ENCODE measurements around the gene LSR.
A peak's percentile ranks its signal among the peaks of the same experiment; 100 is the strongest.

Gene LSR, protein sequence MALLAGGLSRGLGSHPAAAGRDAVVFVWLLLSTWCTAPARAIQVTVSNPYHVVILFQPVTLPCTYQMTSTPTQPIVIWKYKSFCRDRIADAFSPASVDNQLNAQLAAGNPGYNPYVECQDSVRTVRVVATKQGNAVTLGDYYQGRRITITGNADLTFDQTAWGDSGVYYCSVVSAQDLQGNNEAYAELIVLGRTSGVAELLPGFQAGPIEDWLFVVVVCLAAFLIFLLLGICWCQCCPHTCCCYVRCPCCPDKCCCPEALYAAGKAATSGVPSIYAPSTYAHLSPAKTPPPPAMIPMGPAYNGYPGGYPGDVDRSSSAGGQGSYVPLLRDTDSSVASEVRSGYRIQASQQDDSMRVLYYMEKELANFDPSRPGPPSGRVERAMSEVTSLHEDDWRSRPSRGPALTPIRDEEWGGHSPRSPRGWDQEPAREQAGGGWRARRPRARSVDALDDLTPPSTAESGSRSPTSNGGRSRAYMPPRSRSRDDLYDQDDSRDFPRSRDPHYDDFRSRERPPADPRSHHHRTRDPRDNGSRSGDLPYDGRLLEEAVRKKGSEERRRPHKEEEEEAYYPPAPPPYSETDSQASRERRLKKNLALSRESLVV

DNA sequence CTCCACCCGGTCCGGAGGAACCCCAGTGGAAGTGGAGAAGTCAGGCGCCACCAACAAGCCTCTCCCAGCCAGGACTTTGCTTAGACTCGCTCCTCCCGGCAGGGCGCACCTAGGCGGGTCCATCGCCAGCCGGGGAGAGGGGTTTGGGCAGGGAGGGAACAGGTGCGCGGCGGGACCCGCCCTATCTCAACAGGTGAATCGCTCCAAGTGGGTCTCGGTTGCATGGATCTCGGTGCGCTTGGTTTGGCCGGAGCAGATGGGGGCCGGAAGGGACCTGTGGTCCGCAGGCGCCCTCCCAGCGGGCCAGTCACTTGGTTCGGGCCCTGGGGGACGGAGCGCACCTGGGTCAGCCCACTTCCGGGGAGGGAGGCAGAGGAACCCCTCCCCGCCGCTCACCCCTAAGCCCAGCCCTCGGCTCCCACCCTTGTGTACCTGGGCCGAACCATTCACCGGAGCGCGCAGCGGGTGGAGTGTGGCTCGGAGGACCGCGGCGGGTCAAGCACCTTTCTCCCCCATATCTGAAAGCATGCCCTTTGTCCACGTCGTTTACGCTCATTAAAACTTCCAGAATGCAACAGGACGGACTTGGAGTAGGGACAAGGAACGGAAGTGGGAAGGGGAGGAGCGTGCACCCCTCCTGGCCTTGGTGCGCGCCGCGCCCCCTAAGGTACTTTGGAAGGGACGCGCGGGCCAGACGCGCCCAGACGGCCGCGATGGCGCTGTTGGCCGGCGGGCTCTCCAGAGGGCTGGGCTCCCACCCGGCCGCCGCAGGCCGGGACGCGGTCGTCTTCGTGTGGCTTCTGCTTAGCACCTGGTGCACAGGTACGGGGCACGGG, at the start of gene LSR:
LSR (plus strand) TSS at position 693 of the 836 bp plus-strand sequence; CDS start at position 714, 21 bp downstream.
- no peak for DNase-seq (ENCODE audit: low spot score)

DNA sequence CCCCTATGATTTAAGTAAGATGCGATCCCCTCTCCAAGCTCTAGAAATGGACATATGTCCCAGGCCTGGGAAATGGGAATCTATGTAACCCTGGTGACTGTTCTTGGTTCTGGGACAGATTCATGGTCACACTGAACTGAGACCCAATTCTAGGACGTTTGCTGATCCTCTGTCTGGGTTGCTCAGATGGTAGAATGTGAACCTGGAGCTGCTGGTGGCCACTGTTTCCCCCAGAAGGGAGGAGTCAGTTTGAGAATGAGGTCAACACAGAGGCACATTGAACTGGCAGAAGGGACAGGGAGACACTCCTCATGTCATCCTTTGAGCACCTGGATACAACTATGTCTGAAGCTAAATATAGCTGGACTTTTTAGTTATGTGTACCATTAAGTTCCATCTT, 49.3 kb upstream of the LSR start:
- DNase-seq (ENCODE audit: low spot score) = no peak

DNA sequence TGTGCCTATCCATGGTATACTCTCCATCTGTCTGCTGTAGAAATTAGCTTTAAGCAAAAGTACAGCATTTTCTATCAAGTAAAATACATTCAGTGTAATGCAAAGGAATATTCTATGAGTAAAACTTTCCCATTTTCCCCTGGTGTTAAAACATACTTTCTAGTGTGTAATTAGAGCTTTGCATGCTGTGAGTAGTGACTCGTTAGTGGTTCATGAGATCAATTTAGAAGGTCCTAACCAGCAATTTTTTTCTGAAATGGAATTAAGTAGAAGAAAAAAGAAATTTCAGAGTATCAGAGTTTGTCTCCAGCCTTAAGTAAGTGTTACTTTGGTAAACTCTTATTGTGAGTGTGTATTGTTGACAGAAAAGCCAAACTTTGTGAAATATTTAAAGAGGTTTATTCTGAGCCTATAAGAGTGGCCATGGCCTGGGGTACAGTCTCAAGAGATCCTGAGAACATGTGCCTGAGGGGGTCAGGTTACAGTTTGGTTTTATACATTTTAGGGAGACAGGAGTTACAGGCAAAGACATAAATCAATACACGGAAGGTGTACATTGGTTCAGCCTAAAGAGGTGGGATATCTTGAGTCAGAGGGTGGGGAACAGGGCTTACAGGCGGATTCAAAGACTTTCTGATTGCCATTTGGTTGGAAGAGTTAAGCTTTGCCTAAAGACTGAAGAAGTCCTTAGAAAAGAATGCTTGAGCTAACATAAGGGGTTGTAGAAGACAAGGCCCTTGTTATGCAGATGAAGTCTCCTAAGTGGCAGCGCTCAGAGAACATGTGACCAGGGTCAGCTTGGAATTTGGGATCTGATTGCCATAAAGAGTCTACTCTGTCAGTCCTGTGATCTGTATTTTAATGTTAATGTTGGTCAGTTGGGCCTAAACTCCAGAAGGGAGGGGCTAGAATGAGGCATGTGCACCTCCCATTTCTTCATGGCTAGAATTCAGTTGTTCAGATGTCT, 45.8 kb upstream of the LSR start:
- no peak for DNase-seq (ENCODE audit: low spot score)

DNA sequence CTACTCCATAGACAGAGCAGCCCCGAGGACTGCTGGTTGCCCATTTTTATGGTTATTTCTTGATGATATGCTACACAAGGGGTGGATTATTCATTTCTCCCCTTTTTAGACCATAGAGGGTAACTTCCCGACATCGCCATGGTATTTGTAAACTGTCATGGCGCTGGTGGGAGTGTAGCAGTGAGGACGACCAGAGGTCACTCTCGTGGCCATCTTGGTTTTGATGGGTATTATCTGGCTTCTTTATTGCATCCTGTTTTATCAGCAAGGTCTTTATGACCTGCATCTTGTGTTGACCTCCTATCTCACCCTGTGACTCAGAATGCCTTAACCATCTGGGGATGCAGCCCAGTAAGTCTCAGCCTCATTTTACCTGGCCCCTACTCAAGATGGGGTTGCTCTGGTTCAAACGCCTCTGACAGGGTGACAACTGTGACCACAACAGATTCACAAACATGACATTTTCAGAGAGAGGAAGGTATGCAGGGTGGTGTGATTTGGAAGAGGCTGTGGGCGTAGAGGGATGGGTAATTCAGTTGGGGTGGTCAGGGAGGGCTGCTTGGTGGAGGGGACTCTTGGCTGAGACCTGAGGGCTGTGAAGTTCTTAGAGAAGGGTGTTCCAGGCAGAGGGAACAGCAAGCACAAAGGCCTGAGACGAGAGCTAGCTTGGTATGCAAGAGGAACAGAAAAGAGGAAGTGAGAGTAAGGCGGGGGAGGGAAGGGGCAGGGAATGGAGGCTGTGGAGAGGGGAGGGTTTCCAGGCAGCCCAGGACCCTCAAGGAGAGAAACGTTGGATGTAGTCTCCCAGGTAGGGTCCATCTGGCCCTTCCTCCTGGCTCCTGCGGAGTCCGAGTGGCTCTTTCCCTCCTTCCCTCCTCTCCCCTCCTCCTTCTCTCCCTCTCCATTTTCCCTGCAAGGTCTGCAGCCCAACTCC, 43.7 kb upstream of the LSR start:
- DNase-seq (ENCODE audit: low spot score) = no peak

DNA sequence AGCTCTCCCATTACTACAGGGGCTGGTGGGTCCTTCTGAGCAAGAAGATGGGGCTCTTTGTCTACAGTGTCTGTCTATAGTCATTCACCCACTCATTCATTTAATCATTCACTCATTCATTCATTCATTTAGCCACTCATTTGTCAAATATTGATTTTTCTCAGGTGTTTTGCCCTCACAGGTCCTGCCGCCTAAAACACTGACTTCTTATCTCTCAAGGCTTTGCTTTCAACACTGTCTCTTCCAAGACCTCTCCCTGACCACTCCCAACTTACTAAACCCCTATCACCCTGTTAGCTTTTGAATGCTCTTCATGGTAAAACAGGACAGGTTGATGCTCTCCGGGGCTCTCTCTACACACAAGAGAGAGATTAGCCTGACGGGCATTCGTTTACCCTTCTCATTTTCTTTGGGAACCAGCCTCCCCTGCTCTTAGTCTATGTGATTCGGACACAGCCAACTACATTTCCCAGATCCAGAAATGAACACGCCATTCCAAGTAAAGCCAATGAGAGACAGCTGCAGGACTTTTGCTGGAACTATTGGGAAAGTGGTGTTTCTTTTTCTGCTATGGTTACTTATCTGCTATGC, 43.0 kb upstream of the LSR start:
- DNase-seq (ENCODE audit: low spot score) = no peak

DNA sequence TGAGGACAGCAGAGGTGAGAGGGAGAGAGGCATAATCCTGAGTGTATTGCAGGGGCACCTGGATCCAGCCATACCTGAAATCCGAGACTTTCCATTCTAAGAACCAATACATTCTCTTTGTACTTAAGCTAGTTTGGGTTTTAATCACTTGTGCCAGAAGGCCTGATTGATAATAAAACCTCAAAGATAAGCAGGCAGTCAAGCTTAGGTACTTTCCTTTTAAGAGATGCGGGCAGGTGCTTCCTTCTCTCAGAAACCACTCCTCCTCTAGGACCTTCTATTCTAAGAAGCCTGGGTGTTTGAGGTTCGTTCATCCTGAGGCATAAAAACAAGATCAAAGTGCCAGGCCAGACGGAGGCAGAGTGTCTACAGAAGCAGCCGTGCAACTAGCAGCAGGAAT, 42.4 kb upstream of the LSR start:
- no peak for DNase-seq (ENCODE audit: low spot score)

DNA sequence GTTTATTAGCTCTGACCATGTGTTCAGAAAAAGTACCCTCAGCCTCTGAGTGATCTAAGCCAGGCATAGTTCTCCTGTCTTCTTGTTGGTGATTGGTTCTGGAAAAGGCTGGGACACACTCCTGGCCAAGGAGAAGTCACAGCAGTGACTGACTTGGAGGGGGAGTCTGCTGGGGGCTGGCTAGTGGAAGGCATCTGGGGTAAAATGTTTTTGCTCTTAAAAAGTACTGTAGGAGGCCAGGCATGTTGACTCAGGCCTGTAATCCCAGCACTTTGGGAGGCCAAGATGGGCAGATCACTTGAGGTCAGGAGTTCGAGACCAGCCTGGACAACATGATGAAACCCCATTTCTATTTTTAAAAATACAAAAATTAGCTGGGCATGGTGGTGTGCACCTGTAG, 41.9 kb upstream of the LSR start:
- DNase-seq (ENCODE audit: low spot score) = no peak

DNA sequence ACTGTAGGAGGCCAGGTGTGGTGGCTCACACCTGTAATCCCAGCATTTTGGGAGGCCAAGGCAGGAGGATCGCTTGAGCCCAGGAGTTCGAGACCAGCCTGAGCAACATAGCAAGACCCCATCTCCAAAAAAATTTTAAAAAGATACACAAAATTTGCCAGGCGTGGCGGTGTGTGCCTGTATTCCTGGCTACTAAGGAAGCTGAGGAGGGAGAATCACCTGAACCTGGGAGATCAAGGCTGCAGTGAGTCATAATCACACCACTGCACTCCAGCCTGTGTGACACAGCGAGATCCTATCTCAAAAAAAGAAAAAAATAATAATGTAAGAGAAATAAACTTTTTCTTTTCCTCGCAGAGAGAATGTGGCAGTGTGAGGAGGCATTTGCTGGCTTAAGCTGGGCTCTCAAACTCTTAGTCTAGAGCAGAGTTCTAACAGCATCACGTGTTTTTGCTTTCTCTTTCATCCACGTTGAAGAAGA, 41.4 kb upstream of the LSR start:
- no peak for DNase-seq (ENCODE audit: low spot score)

DNA sequence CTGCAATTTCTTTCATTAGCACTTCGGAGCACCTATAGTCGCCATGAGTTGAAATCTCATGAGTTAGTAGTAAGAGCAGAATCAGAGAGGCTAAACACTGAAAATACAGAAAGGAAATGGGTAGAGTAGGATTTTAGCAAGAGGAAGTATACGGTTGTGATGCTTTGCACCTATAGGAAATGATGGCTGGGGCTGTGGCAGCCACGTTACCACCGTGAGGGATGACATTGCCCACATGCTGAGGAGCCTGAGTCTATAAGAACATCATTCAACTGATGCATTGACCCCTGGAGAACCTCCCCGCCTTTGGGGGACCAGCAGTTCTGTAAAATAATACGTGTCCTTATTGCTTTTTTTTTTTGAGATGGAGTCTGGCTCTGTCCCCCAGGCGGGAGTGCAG, 40.7 kb upstream of the LSR start:
- no peak for DNase-seq (ENCODE audit: low spot score)

DNA sequence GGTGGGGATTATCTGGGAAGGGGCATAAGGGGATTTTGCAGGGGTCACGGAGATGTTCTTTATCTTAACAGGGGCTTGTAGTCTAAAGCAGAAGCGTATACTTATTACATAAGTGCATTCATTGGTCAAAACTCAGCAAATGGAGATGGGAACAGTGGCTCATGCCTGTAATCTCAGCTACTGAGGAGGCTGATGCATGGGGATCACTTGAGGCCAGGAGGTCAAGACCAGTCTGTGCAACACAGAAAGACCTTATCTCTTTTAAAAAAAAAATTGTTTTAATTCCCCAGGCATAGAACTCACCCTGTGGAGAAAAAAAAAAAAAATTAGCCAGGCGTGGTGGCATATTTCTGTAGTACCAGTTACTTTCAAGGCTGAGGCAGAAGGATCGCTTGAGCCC, 39.2 kb upstream of the LSR start:
- no peak for DNase-seq (ENCODE audit: low spot score)

DNA sequence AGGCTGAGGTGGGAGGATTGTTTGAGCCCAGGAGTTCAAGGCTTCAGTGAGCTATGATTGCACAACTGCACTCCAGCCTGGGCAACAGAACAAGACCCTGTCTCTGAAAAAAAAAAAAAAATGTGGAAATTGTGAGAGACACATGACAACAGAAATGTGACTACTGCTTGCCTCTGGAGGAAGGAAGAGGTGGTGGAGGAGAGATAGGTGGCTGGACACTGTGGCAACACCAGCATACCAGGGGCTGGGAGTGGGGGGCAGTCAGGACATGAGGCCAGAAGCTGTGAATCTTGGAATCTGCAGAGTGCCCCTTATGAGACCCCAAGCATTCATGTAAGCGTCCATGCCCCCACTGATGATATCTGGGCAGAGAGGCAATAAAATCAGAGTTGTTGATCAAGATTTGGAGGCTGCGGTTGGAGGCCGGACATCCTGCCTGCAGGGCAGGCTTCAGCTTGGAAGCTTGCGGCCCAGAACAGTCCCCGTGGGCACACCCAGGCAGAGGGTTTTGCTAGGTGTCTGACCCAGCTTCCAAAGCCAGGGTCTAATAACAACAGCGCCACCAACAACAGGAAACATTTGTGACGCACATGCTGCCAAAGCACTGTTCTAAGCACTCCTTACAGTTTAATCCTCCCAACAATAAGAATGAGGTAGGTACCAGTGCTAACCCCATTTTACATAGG, 37.1 kb upstream of the LSR start:
- DNase-seq (ENCODE audit: low spot score) = no peak

DNA sequence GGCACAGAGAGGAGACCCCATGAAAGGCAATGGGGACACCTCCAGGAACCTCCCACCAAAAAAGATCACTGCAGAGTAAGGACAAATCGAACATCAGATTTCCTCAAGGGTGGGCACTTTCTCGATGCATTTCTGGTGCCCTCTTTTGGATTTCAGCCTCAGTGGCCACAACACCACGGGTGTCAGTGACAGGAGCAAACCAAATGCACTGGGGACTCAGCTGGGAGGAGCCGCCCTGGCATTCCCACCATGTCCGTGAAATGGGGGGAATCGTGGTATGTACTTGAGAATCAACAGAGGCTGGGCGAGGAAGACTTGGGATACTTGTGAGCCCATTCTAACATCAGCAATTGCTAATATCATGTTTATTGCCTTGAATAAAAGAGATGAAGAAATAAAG, 36.6 kb upstream of the LSR start:
- no peak for DNase-seq (ENCODE audit: low spot score)

DNA sequence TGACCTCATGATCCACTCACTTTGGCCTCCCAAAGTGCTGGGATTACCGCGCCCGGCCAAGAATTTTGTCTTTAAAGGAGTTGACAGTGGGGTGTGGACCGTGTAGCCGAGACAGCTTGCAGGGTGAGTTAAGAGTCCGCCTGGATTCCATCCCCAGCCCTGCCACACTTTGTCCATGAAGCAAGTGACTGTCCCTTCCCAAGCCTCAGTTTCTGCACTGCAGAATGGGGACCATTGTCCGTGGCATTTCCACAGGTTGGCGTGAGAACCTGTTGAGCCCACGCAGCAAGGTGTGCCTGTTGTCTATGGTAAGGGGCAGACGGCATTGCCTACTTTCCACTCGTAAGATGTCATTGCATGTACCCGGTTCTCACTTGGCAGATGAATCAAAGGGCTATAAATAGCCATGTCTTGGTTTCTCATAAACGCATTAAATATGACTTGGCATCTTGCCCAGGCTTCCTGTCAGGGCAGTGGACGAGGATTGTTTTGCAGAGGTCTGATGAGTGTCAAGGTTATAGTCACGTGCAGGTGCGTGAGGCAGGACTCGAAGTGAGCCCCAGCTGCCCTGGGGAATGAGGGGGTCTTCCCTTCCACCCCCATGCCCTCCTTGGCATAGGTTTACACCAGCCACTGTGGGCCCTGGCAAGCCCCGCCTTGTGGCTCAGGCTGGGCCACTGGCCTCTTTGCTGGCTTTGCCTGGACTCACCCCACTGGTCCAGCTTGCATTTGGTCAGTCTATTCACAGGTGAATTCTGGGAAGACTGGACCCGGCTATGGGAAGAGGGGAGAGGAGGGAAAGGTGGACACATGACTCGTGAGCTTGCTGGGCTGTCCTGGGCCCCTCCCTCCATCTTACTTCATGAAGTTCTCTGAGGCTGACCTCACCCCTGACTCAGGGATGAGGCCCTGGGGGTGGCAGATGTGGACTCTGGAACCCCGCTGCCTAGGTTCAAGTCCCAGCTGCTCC, 34.9 kb upstream of the LSR start:
- peak; percentile 59 for DNase-seq (ENCODE audit: low spot score)

DNA sequence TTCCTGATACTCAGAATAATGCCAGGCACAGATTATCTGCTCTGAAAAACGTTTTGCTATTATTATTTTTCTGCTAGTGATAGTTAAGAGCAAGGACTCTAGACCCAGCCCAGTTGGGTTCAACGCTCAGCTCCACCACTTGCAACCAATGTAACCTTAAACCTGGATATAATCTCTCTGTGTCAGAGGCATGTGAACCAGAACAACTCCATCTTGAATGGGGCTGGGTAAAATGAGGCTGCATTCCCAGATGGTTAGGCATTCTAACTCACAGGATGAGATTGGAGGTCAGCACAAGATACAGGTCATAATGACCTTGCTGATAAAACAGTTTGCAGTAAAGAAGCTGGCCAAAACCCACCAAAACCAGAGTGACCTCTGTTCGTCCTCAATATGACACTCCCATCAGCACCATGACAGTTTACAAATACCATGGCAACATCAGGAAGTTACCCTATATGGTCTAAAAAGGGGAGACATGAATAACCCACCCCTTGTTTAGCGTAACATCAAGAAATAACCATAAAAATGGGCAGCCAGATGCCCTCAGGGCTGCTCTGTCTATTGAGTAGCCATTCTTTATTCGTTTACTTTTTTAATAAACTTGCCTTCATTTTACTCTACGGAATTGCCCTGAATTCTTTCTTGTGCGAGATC, 33.9 kb upstream of the LSR start:
- no peak for DNase-seq (ENCODE audit: low spot score)

DNA sequence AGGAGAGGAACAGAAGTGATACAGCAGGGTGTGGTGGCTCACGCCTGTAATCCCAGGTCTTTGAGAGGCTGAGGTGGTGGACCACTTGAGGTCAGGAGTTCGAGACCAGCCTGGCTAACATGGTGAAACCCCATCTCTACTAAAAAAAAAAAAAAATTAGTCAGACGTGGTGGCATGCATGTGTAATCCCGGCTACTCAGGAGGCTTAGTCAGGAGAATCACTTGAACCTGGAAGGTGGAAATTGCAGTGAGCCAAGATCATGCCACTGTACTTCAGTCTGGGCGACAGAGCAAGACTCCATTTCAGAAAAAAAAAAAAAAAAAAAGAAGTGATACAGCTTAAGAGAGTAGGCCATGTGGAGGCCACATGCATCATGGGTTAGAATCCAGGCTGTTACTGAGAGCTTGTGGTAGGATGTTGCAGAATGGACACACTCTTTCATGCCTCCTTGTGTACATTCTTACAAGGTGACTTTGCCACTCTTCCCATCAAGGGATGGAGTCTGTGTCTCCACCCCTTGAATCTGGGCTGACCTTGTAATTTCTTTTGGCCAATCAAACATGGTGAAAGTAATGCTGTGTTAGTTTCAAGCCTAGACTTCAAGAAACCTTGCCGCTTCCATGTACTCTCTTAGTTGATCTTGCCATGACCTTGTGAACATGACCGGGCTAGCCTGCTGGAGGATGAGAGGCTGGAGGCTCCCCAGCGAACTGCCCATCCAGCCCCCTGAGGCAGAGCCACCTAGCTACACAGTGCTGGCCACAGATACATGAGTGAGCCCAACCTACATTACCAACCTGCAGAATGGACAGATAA, 32.6 kb upstream of the LSR start:
- DNase-seq (ENCODE audit: low spot score) = no peak

DNA sequence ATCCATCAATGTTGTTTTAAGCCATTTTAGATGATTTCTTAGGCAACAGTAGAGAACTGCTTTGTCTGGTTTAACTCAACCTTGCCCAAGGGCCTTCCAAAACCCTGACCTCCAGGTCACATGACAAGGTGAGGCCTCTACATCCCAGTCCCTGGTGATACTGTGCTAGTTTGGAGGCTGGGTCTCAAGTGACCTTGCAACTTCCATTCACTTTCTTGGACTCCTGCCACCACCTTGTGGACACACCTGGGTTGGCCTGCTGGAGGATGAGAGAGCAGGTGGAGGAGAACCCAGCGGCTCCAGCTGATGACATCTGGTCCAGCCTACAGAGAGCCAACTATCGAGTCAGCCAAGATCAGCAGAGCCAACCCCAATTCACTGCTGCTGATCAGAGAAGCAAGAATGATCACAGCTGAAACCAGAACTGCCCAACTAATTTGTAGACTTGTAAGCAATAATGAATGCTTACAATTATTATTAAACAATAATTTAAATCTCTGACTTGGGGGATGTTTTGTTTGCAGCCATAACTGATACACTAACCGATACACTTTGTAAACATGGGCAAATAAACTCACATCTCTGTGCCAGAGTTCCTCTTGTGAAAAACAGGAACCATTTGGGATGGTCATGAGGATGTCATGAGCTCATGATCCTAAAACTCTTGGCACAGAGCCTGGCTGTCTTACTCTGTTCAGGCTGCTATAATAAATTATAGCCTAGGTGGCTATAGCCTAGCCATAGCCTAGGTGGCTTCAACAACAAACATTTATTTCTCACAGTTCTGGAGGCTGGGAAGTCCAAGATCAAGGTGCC, 31.8 kb upstream of the LSR start:
- DNase-seq (ENCODE audit: low spot score) = no peak
